ENCODE results near the gene REXO1.

DNA sequence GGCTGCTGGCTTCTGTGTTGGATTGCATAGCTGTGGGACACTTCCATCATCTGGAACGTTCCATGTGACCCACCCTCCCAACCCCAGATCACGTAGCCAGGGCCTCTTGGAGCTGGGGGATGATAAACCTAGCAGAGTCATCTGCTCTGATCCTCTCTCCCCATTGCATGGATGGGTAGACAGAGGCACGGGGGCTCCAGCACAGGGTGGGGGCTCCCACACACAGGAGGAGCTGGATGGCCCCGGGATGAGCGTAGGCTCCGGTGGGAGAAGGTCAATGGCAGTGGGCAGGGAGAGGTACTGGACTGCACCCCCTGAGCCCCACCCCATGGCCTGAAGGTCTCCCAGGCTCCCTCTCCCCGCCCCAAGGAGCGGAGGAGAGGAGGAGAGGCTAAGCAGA is 61.6 kb downstream of the REXO1 start:
- TF ChIP-seq, protein P1, sequence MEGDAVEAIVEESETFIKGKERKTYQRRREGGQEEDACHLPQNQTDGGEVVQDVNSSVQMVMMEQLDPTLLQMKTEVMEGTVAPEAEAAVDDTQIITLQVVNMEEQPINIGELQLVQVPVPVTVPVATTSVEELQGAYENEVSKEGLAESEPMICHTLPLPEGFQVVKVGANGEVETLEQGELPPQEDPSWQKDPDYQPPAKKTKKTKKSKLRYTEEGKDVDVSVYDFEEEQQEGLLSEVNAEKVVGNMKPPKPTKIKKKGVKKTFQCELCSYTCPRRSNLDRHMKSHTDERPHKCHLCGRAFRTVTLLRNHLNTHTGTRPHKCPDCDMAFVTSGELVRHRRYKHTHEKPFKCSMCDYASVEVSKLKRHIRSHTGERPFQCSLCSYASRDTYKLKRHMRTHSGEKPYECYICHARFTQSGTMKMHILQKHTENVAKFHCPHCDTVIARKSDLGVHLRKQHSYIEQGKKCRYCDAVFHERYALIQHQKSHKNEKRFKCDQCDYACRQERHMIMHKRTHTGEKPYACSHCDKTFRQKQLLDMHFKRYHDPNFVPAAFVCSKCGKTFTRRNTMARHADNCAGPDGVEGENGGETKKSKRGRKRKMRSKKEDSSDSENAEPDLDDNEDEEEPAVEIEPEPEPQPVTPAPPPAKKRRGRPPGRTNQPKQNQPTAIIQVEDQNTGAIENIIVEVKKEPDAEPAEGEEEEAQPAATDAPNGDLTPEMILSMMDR (conservative IDR thresholded peaks at IDR 0.05; ENCODE audit: low read depth in 2 of 2), result no peak
- TF ChIP-seq, protein P2, sequence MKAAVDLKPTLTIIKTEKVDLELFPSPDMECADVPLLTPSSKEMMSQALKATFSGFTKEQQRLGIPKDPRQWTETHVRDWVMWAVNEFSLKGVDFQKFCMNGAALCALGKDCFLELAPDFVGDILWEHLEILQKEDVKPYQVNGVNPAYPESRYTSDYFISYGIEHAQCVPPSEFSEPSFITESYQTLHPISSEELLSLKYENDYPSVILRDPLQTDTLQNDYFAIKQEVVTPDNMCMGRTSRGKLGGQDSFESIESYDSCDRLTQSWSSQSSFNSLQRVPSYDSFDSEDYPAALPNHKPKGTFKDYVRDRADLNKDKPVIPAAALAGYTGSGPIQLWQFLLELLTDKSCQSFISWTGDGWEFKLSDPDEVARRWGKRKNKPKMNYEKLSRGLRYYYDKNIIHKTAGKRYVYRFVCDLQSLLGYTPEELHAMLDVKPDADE (IDR thresholded peaks at IDR 0.05), result no peak
- TF ChIP-seq EZH2 (IDR thresholded peaks at IDR 0.05; ENCODE audit: low read depth, unreplicated experiment), result no peak
